ENCODE measurements around the gene PLGRKT.
"Not testable (repeated sequence)": the region's sequence is repeated elsewhere in the genome, so short reads cannot be mapped to it uniquely, and the experiment has no call there.

PLGRKT gene

GRCh38 chr9:5450359-5451091, 12.8 kb upstream of the PLGRKT start, which contains the start of gene CD274:
Gene CD274 (plus strand): TSS chr9:5450542. CDS start chr9:5456114, 5,572 bp downstream.
- peak; percentile 89 for FAIRE-seq

GRCh38 chr9:5449521-5450358, 12.0 kb upstream of the PLGRKT start:
- FAIRE-seq, result no peak

DNA sequence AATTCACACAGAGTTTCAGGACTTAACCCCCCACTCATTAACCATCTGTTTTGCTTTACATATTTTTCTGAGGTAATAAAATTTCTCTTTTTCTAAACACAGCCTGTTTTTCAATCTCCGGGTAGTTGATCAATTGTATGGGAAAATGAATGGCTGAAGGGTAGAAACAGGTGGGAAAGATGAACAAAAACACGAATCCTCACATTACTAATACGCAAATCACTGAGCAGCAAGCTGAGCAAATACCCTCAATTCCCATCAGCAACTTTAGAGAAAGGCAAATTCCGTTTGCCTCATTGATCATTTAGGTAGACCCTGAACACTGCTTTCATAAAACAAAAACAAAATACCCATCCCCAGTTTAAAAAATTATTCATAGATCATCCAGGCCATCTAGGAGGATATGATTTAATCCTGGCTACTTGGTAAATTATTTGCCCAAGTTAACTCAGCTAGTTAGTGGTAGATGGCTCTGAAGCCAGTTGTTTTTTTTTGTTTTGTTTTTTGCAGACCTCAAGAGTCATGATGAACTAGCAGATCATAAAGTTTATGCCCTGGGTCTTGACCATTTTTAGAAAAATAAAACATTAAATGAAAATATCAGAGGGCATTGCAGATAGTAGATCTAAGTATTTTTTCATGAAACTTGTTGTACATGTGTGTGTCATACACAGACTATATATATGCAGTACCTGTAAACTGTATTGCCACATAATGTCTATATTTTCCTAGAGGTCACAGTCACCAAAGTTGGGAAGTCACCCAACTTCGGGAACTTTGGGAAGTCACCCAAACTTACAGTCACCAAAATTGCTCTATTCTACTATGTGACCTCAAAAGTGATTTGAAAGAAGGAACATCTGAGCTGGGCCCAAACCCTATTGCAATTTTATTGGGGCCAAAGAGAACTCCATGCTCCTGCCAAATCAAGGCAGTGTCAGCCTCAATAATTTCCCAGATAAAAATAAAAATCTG, 11.0 kb upstream of the PLGRKT start:
- no peak for FAIRE-seq

DNA sequence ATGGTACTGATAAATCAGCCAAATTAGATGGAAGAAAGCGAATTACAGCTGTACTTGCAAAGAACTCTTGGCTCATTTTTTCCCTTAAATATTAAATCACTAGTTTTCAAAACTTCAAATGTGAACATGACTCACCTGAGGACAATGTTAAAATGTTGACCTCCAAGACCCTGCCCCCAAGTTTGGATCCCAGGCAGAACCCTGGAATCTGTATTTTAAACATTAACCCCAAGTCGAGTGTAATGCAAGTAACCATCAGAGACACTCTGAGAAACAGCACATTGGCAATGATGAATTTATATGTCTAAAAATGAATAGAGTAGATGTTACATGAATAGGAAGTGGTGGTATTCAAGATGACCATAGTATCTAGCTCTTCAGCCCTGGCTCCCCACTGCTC, 10.3 kb upstream of the PLGRKT start:
- no peak for FAIRE-seq

GRCh38 chr9:5447337-5447736, 9.6 kb upstream of the PLGRKT start:
- FAIRE-seq, result no peak

DNA sequence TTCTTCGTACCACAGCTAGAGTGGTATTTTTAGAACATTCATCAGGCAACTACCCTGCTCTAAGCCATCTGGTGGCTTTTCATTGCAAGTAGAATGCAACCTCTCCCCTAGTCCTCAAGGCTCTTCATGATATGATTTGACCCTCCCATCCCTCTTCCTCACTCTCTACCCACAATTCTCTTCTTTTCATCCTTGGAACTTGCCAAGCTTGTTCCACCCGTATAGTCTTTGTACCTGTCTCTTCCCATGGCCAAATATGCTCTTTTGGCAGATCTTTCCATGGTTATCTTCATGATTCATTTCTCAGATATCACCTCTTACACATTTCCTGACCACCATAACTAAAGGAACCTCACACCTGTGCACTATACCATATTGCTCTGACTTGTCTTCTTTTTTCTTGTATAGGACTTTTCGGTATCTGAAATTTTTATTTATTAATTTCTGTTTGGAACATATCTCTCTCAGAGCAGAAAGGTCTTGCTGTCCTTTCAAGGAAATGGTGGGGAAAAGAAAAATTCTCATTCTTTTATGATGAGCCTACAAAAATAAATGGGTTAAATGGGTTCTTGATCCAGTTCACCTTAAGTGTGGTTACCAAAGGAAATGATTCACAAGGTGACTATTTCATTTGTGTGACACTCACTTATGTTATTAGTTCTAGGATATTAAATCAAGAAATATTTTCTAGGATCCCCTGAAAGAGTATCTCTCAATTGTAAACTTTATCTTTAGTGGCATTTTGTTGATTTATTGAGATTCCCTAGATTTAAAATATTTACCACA, 8.9 kb upstream of the PLGRKT start:
- no peak for FAIRE-seq

GRCh38 chr9:5445886-5446285, 8.2 kb upstream of the PLGRKT start:
- FAIRE-seq, result no peak

- not testable (repeated sequence) for FAIRE-seq
These were observed 7.4 kb upstream of the PLGRKT start for GRCh38 chr9:5445096-5445495.

GRCh38 chr9:5443850-5444249, 6.1 kb upstream of the PLGRKT start:
- FAIRE-seq, result no peak

GRCh38 chr9:5442400-5443011, 4.8 kb upstream of the PLGRKT start:
- FAIRE-seq, result peak; percentile 89

- FAIRE-seq, result no peak
These were observed 3.3 kb upstream of the PLGRKT start for GRCh38 chr9:5441043-5441442.

DNA sequence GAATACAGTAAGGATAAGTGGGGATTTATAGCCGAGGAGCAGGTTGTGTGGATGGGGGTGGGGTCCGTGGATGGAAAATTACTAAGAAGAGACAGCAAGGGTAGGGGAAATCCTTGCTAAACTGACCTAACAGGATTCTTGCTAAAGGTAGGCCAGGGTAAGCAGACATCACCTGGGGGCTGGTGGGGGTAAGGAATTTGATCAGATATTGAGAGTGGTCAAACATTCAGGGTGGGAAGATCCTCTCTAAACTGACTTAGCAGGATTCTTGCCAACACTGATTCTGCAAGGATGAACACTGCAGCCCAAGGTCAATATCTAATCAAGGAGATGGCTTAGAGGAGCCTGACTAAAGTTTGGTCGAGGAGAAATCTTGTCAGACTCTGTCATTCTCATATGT, 2.7 kb upstream of the PLGRKT start:
- no peak for FAIRE-seq

GRCh38 chr9:5438301-5439162, 807 bp upstream of the PLGRKT start:
- no peak for FAIRE-seq

- no peak for FAIRE-seq
These were observed 1.3 kb downstream of the PLGRKT start for GRCh38 chr9:5436441-5436840.

GRCh38 chr9:5435912-5436311, 1.8 kb downstream of the PLGRKT start:
- no peak for FAIRE-seq

DNA sequence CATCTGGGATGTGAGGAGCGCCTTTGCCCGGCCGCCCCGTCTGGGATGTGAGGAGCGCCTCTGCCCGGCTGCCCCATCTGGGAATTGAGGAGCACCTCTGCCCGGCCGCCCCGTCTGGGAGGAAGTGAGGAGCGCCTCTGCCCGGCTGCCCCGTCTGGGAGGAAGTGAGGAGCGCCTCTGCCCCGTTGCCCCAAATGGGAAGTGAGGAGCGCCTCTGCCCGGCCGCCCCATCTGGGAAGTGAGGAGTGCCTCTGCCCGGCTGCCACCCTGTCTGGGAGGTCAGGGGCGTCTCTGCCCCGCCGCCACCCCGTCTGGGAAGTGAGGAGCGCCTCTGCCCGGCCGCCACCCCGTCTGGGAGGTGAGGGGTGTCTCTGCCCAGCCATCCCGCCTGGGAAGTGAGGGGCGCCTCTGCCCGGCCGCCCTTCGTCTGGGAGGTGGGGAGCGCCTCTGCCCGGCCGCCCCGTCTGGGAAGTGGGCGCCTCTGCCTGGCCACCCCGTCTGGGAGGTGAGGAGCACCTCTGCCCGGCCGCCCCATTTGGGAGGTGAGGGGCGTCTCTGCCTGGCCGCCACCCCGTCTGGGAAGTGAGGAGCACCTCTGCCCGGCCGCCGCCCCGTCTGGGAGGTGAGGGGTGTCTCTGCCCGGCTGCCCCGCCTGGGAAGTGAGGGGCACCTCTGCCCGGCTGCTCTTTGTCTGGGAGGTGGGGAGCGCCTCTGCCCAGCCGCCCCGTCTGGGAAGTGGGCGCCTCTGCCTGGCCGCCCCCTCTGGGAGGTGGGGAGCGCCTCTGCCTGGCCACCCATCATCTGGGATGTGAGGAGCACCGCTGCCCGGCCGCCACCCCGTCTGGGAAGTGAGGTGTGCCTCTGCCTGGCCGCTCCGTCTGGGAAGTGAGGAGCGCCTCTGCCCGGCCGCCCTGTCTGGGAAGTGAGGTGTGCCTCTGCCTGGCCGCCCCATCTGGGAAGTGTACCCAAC, 3.6 kb downstream of the PLGRKT start:
- FAIRE-seq, result not testable (repeated sequence)

GRCh38 chr9:5433328-5433727, 4.4 kb downstream of the PLGRKT start:
- FAIRE-seq, result not testable (repeated sequence)

DNA sequence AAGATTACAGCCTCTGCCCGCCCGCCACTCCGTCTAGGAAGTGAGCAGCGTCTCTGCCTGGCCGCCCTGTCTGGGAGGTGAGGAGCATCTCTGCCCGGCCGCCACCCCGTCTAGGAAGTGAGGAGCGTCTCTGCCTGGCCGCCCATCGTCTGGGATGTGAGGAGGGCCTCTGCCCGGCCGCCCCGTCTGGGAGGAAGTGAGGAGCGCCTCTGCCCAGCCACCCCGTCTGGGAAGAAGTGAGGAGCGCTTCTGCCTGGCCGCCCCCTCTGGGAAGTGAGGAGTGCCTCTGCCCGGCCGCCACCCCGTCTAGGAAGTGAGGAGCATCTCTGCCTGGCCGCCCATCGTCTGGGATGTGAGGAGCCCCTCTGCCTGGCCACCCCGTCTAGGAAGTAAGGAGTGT, 4.8 kb downstream of the PLGRKT start:
- not testable (repeated sequence) for FAIRE-seq

DNA sequence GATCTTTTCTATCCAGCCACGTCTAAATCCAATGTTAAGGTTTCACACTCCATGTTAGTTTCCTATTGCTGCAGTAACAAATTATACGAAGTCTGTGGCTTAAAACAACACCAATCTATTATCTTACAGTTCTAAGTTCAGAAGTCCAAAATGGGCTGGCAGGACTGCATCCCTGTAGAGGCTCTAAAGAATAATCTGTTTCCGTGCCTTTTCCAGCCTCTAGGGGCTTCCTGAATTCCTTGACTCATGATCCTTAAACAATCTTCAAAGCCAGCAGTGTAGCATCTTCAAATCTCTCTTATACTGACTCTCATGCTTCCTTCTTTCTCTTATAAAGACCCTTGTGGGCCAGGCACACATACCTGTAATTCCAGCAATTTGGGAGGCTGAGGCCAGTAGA, 6.8 kb downstream of the PLGRKT start:
- no peak for FAIRE-seq
